Stimulated activated CD4-positive, alpha-beta T cell treated with anti-CD3 and anti-CD28 coated beads, Interleukin-12 subunit alpha, Interleukin-12 subunit beta, amount 100 ng/mL, for 24 hours (primary cell): ENCODE measurements around the gene OGDH.
"Not testable (repeated sequence)": the region's sequence is repeated elsewhere in the genome, so short reads cannot be mapped to it uniquely, and the experiment has no call there.

Source experiments
- DNase-seq, 2 experiments: peaks; one replicate each; pipeline ENCODE4 v3.0.0-alpha.2; 2020; ENCODE audit warnings: low read depth in 2 of 2

OGDH gene

DNA sequence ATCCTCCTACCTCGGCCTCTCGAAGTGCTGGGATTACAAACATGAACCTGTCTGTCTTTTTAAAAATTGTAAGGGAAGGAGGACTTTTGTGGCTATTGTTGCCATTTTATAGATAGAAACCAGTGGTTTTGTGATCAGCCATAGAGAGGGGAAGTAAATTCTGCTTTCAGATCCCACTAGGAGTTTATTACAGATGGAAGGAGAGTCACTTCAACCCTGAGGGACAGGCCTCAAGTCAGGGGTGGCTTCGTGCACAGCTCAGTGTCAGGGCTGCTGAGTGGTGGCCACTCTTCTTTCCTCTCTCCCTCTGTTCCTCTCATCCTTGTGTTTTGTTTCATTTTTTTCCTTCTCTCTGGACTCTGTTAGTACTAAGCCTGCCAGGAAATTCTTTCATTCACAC, 60.8 kb downstream of the OGDH start:
- no peak for DNase-seq

- DNase-seq, result no peak
Observed at GRCh38 chr7:44671069-44671468, 64.6 kb downstream of the OGDH start.

DNA sequence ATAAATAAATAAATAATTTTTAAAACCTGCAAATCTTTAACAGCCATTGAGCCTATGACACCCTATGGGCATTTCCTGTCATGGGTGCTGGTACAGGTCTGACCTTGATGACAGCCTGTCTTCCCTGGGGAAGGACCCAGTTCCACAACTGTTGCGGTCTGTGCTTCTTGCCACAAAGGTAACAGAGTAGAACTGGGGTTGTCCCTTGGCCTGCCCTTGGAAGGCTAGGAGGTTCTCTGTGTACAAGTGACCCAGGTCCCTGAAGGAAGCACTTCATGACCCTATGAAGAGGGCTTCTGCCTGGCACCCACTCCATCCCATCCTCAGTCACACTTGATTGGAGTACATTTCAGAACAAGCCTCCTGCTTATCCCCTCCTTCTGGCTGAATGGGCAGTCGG, 66.9 kb downstream of the OGDH start:
- DNase-seq, result no peak

GRCh38 chr7:44673771-44674170, 67.3 kb downstream of the OGDH start:
- no peak for DNase-seq

GRCh38 chr7:44674381-44674780, 68.0 kb downstream of the OGDH start:
- DNase-seq, result no peak

- DNase-seq, result no peak
Observed at GRCh38 chr7:44676776-44677175, 70.3 kb downstream of the OGDH start.

DNA sequence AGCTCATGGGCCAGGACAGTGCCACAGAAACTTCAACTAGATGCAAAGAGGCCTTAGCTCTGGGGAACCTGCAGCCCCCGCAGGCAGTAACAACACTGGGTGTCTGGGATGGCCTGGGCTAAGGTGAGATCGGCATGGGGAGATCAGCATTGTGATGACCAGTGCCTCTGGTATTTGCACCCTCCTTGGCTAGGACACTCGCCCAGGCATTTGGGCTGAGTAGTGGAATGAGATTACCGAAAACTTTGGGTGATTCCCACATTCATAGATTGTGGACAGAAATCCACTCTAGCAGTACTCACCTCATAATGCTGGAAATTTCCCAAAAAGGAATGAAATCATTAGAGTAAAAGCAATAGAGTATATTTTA, 71.7 kb downstream of the OGDH start:
- no peak for DNase-seq

GRCh38 chr7:44678471-44679179, 72.2 kb downstream of the OGDH start:
- DNase-seq, result no peak

GRCh38 chr7:44681645-44682044, 75.2 kb downstream of the OGDH start:
- no peak for DNase-seq

DNA sequence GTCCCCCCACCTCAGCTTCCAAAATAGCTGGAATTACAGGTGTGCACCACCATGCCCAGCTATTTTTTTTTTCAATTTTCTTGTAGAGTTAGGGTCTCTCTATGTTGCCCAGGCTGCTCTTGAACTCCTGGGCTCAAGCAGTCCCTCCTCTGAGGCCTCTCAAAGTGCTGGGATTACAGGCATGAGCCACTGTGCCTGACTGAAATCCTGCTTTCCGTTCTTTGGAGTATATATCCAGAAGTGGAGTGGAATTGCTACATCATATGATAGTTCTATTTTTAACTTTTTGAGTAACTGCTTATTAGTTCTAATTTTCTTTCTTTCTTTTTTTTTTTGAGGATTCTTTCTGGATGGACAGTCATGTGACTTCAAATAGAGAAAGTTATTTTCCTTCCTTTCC, 79.3 kb downstream of the OGDH start:
- no peak for DNase-seq

- no peak for DNase-seq
Observed at GRCh38 chr7:44689427-44689826, 83.0 kb downstream of the OGDH start.

- DNase-seq, result no peak
Observed at GRCh38 chr7:44693641-44694313, 87.3 kb downstream of the OGDH start.

DNA sequence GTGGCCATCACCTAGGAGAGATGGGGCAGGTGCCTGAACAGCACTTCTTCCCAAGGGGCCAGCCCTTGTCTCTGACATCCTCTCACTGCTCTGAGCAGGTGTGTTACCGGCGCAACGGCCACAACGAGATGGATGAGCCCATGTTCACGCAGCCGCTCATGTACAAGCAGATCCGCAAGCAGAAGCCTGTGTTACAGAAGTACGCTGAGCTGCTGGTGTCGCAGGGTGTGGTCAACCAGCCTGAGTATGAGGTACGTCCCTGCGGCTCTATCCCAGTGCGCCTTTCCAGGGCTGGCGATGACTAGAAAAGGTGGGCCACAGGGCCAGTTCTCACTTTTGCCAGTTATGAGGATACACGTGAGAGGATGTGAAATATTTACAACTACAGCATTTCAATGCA, 87.9 kb downstream of the OGDH start:
- no peak for DNase-seq

GRCh38 chr7:44694766-44695165, 88.3 kb downstream of the OGDH start:
- DNase-seq, result no peak

DNA sequence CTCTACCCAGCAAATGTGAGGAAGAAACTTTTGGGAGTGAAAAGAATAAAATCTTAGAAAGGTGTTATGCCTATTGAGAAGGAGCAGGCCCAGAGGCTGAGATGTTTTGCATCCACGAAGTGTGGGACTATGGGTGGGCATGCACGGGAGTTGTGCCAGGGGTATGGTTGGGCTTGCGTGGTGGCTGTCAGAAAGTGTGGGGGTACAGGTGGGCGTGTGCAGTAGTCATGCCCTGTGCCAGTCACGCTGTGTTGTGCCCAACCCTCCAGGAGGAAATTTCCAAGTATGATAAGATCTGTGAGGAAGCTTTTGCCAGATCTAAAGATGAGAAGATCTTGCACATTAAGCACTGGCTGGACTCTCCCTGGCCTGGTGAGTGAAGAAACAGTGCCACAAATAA, 89.3 kb downstream of the OGDH start:
- DNase-seq, result no peak

- no peak for DNase-seq
Observed at GRCh38 chr7:44696728-44697127, 90.3 kb downstream of the OGDH start.

DNA sequence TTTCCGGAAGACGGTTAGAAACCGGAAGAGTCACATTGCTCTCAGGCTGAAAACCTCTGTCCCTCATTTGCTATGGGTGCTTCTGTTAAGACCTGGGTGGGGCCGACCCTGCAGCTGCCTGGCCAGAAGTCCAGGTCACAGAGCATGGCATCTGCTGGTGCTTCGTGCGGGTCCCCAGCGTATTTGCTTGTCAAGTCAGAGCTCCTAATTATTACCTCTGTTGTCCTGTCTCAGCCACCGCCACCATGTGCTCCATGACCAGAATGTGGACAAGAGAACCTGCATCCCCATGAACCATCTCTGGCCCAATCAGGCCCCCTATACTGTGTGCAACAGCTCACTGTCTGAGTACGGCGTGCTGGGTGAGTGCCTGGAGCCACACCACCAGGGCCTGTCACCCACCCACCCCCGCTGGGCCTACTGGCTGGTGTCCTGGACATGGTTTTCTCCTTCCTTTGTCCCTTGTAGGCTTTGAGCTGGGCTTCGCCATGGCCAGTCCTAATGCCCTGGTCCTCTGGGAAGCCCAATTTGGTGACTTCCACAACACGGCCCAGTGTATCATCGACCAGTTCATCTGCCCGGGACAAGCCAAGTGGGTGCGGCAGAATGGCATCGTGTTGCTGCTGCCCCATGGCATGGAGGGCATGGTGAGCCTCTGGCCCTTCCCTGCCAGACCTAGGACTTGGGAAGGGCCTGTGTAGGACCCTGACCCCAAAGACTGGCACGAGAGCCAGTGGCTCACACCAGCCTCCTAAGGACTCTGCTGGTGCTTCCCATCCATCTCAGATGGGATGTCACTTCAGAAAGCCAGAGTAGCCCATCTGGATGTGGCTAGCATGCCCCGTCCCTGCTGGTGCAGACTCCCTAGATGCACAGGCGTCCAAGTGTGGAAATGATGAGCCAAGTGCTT, 91.0 kb downstream of the OGDH start:
- no peak for DNase-seq

DNA sequence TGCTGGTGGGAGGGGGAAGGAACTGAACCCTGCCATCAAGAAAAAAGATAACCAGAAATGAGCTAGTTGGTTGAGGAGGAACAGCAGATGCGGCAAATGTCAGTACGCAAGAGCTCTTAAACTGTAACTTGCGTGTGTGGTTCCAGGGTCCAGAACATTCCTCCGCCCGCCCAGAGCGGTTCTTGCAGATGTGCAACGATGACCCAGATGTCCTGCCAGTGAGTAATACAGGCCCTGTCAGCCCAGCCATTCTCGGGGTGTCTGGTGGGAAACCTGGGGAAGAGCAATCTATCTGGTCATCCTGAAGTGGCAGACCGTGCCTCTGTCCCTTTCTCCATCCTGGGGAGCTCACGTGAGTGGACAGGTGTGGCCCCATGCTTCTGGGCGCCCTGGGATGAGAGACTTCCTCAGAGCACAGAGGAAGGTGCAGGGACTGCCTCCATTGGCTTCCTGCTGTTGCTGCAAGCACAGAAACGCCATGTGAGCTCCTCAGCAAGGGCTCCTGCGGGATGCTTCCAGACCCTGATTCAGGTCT, 91.7 kb downstream of the OGDH start:
- DNase-seq, result no peak

- DNase-seq, result not testable (repeated sequence)
Observed at GRCh38 chr7:44699598-44699997, 93.2 kb downstream of the OGDH start.

DNA sequence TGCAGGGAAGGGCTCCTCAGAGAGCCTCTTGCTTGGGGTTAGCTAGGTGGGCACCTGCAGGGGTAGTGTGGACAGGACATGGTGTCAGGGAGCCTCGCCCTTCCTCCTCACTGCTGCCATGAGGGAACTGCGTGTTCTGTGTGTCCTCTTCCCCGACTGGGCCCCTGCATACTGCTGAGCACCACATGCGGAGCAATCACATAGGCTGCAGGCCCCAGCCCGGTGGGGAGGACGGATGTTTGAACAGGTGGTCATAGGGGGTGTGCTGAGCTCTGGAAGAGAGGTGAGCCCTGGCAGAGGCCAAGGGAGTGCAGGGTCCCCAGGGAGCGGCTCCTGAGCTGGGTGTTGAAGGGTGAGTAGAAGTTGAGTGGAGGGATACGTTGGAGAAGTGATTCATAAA, 93.9 kb downstream of the OGDH start:
- DNase-seq, result no peak

GRCh38 chr7:44703391-44703790, 97.0 kb downstream of the OGDH start:
- DNase-seq, result not testable (repeated sequence)

- DNase-seq, result no peak
Observed at GRCh38 chr7:44703921-44704320, 97.5 kb downstream of the OGDH start.
